HPDE6-E6E7 (cell line): ENCODE results near the gene PLIN1.

ENCODE experiments used
- DNase-seq: peaks from one replicate; pipeline ENCODE4 v3.0.0; 2011; ENCODE audit warnings: missing footprints; ENCODE audit errors: extremely low spot score

PLIN1 gene

GRCh38 chr15:89652666-89653065, 26.5 kb downstream of the PLIN1 start:
- no peak for DNase-seq

GRCh38 chr15:89652131-89652530, 27.0 kb downstream of the PLIN1 start:
- no peak for DNase-seq

GRCh38 chr15:89649716-89650115, 29.5 kb downstream of the PLIN1 start:
- DNase-seq = no peak

GRCh38 chr15:89649013-89649625, 30.0 kb downstream of the PLIN1 start:
- no peak for DNase-seq

- no peak for DNase-seq
Observed at GRCh38 chr15:89648106-89649012, 30.8 kb downstream of the PLIN1 start.

GRCh38 chr15:89647191-89647851, 31.8 kb downstream of the PLIN1 start:
- peak; percentile 64 for DNase-seq

- DNase-seq = no peak
Observed at GRCh38 chr15:89646416-89647141, 32.6 kb downstream of the PLIN1 start.

- no peak for DNase-seq
Observed at GRCh38 chr15:89645680-89646079, 33.5 kb downstream of the PLIN1 start.

GRCh38 chr15:89642106-89642505, 37.1 kb downstream of the PLIN1 start:
- no peak for DNase-seq

- DNase-seq = no peak
Observed at GRCh38 chr15:89641053-89641452, 38.1 kb downstream of the PLIN1 start.

GRCh38 chr15:89640245-89640644, 38.9 kb downstream of the PLIN1 start:
- no peak for DNase-seq

- DNase-seq = no peak
Observed at GRCh38 chr15:89633585-89633984, 45.6 kb downstream of the PLIN1 start.

GRCh38 chr15:89632563-89633430, 46.4 kb downstream of the PLIN1 start:
- DNase-seq = no peak

- DNase-seq = no peak
Observed at GRCh38 chr15:89631902-89632264, 47.3 kb downstream of the PLIN1 start.

- DNase-seq = no peak
Observed at GRCh38 chr15:89630974-89631901, 47.9 kb downstream of the PLIN1 start.

- no peak for DNase-seq
Observed at GRCh38 chr15:89630260-89630659, 48.9 kb downstream of the PLIN1 start.

GRCh38 chr15:89629829-89630228, 49.3 kb downstream of the PLIN1 start:
- no peak for DNase-seq

- no peak for DNase-seq
Observed at GRCh38 chr15:89628806-89629715, 50.1 kb downstream of the PLIN1 start.

- DNase-seq = no peak
Observed at GRCh38 chr15:89628301-89628700, 50.9 kb downstream of the PLIN1 start.
